HG03103 (cell line): ENCODE results near the gene EDA.

Source experiments
- ATAC-seq: cut with Tn5 transposase; IDR thresholded peaks from one replicate; pipeline ENCODE4 v1.9.1; 2021; ENCODE audit warnings: low read depth; ENCODE audit not compliant: unreplicated experiment

Gene EDA

GRCh38 chrX:69615779-69616456 is at the start of gene EDA:
EDA (plus strand) TSS chrX:69616113.
- peak; percentile 91 for ATAC-seq

- no peak for ATAC-seq
Observed at GRCh38 chrX:69568828-69569227, 47.1 kb upstream of the EDA start.

- no peak for ATAC-seq
Observed at GRCh38 chrX:69597399-69597798, 18.5 kb upstream of the EDA start.

- ATAC-seq = no peak
Observed at GRCh38 chrX:69600182-69600581, 15.7 kb upstream of the EDA start.

GRCh38 chrX:69603566-69604194 is 12.2 kb upstream of the EDA start:
- no peak for ATAC-seq

- ATAC-seq = no peak
Observed at GRCh38 chrX:69605521-69605920, 10.4 kb upstream of the EDA start.

- ATAC-seq = no peak
Observed at GRCh38 chrX:69607616-69608015, 8.3 kb upstream of the EDA start.

GRCh38 chrX:69613946-69614345 is 2.0 kb upstream of the EDA start:
- no peak for ATAC-seq

GRCh38 chrX:69614886-69615285 is 1.0 kb upstream of the EDA start:
- ATAC-seq = no peak

- ATAC-seq = no peak
Observed at GRCh38 chrX:69615342-69615741, 571 bp upstream of the EDA start.

- no peak for ATAC-seq
Observed at GRCh38 chrX:69616457-69617203, 717 bp downstream of the EDA start.

GRCh38 chrX:69618803-69619202 is 2.9 kb downstream of the EDA start:
- no peak for ATAC-seq

GRCh38 chrX:69626129-69626528 is 10.2 kb downstream of the EDA start:
- ATAC-seq = no peak

- no peak for ATAC-seq
Observed at GRCh38 chrX:69627744-69628143, 11.8 kb downstream of the EDA start.

GRCh38 chrX:69630147-69630546 is 14.2 kb downstream of the EDA start:
- ATAC-seq = no peak

GRCh38 chrX:69664693-69665092 is 48.8 kb downstream of the EDA start:
- ATAC-seq = no peak

- ATAC-seq = no peak
Observed at GRCh38 chrX:69670001-69670555, 54.2 kb downstream of the EDA start.

- no peak for ATAC-seq
Observed at GRCh38 chrX:69674891-69675290, 59.0 kb downstream of the EDA start.

GRCh38 chrX:69705818-69706217 is 89.9 kb downstream of the EDA start:
- ATAC-seq = no peak

GRCh38 chrX:69718102-69718501 is 102.2 kb downstream of the EDA start:
- no peak for ATAC-seq

- no peak for ATAC-seq
Observed at GRCh38 chrX:69724307-69724706, 108.4 kb downstream of the EDA start.
